Vagina (tissue), 2 donors: ENCODE measurements around the gene RPAP3. TPM values are rescaled to one million over a fixed set of nuclear protein-coding genes. Genes with fewer than 3 reads are reported as not detected.

Experiments
- DNase-seq, 2 donors: peaks; one replicate each; pipeline ENCODE4 v3.0.0-alpha.2; 2017; ENCODE audit errors: extremely low spot score in 2 of 2
- H3K27ac ChIP-seq: fragments of 200-600 bp; sonication (generic); one replicate; pipeline ENCODE4 v1.5.1; 2019
- H3K27me3 ChIP-seq: fragments of 200-600 bp; sonication (generic); one replicate; pipeline ENCODE4 v1.5.1; 2019
- H3K36me3 ChIP-seq, 2 donors: fragments of 200-600 bp; sonication (generic); one replicate each; pipeline ENCODE4 v1.5.1; 2017 to 2019
- H3K4me1 ChIP-seq: fragments of 200-600 bp; sonication (generic); one replicate; pipeline ENCODE4 v1.5.1; 2019
- H3K4me3 ChIP-seq, 2 donors: fragments of 200-600 bp; sonication (generic); 1 replicate in 1 of 2; 2 replicates in 1 of 2; pipeline ENCODE4 v1.5.1; 2016 to 2019
- H3K9me3 ChIP-seq: fragments of 200-600 bp; sonication (generic); one replicate; pipeline ENCODE4 v1.5.1; 2019
- POLR2A ChIP-seq, 2 donors: fragments of 450-650 bp; IDR thresholded peaks; one replicate each; pipeline ENCODE4 v1.6.1; 2017; ENCODE audit warnings: antibody characterized with exemption in 2 of 2, mild to moderate bottlenecking in 2 of 2, moderate library complexity in 2 of 2
- POLR2AphosphoS5 ChIP-seq, 2 donors: sonication (generic); formaldehyde crosslinking; IDR thresholded peaks; one replicate each; pipeline ENCODE4 v1.9.0; 2017; ENCODE audit warnings: antibody characterized with exemption in 2 of 2, mild to moderate bottlenecking in 2 of 2, low read depth in 1 of 2; ENCODE audit not compliant: insufficient read depth in 1 of 2
- intact Hi-C: fragments of 100-400 bp; cut with DNase I; formaldehyde crosslinking; loops from one replicate; pipeline ENCODE4 v1.15.1; 2023
- total RNA-seq: library from RNA; depleted of rRNA; stranded (reverse); fragments of >200 nt; gene quantifications from one replicate; pipeline ENCODE4 v1.2.3, GENCODE V29; 2016
- TF ChIP-seq, protein P1 (sequence below), 3 experiments: fragments of 450-650 bp in 2 of 3; fragments of 200-600 bp in 1 of 3; sonication (generic) in 1 of 3; IDR thresholded peaks; one replicate each; pipeline ENCODE4 v1.5.1; 2017 to 2019; ENCODE audit warnings: antibody characterized with exemption in 3 of 3, mild to moderate bottlenecking in 2 of 3, moderate library complexity in 2 of 3

The RPAP3 gene
- total RNA-seq, 1 donor from 2014 or later, result 19.2 TPM

DNA sequence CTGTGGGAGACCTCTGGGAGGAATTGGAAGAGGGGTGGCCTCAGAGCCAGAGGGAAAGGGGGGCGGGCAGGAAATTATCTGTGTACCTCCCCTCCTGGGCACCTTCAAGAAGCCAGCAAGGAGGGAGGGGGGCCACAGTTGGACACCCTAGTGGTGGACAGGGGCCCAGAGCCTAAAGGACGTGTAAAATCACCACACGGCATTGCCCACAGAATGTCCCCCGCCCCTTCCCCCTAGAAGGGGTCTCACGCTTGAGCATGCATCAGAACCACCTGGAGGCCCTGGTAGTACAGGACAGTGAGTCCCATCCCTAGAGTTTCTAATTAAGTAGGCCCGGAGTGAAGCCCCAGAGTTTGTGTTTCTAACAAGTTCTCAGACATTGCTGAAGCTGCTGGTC is 11.2 kb upstream of the RPAP3 start:
- peaks cover 44% of the 10 kb centered on the region for H3K4me1 ChIP-seq
- TF ChIP-seq, protein P1, sequence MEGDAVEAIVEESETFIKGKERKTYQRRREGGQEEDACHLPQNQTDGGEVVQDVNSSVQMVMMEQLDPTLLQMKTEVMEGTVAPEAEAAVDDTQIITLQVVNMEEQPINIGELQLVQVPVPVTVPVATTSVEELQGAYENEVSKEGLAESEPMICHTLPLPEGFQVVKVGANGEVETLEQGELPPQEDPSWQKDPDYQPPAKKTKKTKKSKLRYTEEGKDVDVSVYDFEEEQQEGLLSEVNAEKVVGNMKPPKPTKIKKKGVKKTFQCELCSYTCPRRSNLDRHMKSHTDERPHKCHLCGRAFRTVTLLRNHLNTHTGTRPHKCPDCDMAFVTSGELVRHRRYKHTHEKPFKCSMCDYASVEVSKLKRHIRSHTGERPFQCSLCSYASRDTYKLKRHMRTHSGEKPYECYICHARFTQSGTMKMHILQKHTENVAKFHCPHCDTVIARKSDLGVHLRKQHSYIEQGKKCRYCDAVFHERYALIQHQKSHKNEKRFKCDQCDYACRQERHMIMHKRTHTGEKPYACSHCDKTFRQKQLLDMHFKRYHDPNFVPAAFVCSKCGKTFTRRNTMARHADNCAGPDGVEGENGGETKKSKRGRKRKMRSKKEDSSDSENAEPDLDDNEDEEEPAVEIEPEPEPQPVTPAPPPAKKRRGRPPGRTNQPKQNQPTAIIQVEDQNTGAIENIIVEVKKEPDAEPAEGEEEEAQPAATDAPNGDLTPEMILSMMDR (IDR thresholded peaks at IDR 0.05), result no peak
- TF ChIP-seq POLR2A (IDR thresholded peaks at IDR 0.05), result no peak
- no peak for TF ChIP-seq POLR2AphosphoS5 (IDR thresholded peaks at IDR 0.05; ENCODE audit: insufficient read depth in 1 of 2, low read depth in 1 of 2)
- H3K9me3 ChIP-seq, result no peaks in the 10 kb centered on the region
- intact Hi-C loops, result loop anchor here (5.0 to 10.0 kb wide), 2 partner anchors 60 to 118 kb away; no protein-coding TSS in a partner anchor
- DNase-seq, result no peak
- H3K36me3 ChIP-seq, result no peaks in the 10 kb centered on the region
- H3K27ac ChIP-seq, result peak overlapping the region; percentile 86
- H3K27me3 ChIP-seq, result no peaks in the 10 kb centered on the region
- H3K4me3 ChIP-seq, result no peak overlapping the region

DNA sequence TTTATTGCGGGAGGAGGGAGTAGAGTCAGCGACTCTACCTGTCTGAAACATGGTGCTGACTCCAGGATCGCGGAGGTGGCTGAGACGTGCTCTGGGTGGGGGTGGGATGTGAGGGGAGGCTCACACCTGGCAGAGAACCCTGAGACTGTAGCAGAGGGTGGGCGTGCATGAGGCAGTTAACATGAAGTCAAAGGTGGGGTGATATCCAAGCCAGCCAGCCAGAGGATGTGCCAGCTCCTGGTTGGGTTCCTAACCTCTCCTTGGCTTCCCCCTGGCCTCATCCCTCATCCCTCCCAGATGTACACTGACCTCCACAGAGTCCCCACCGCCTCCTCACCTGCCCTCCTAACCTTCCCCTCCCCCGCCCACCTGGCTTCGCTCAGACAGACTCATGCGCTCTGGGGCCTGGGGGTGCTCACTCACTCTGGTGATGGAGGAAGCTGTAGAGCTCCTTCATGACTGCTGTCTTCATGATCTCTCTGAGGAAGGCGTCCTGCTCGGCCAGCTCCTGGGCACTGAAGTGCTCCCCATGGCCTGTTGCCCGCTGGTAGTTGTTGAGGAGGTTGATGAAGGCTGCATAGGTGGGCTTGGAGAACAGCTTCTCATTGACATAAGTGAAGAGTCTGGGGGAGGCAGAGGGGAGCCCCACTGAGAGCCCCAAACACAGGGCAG is 10.2 kb upstream of the RPAP3 start:
- Histone ChIP-seq H3K27me3 (no peaks in the 10 kb centered on the region), H3K4me3 (peak overlapping the region in 1 of 2 donors; percentile 17), H3K4me1 (peaks cover 44% of the 10 kb centered on the region), H3K27ac (peak overlapping the region; percentile 86), H3K9me3 (no peaks in the 10 kb centered on the region), H3K36me3 (no peaks in the 10 kb centered on the region)
- intact Hi-C loops, result loop anchor here (5.0 to 10.0 kb wide), 2 partner anchors 61 to 119 kb away; no protein-coding TSS in a partner anchor
- no peak for TF ChIP-seq POLR2A (IDR thresholded peaks at IDR 0.05)
- peak in 1 of 2 donors; percentile 19 for TF ChIP-seq POLR2AphosphoS5 (IDR thresholded peaks at IDR 0.05; ENCODE audit: insufficient read depth in 1 of 2, low read depth in 1 of 2)
- peak in 1 of 2 donors; percentile 95 for DNase-seq

DNA sequence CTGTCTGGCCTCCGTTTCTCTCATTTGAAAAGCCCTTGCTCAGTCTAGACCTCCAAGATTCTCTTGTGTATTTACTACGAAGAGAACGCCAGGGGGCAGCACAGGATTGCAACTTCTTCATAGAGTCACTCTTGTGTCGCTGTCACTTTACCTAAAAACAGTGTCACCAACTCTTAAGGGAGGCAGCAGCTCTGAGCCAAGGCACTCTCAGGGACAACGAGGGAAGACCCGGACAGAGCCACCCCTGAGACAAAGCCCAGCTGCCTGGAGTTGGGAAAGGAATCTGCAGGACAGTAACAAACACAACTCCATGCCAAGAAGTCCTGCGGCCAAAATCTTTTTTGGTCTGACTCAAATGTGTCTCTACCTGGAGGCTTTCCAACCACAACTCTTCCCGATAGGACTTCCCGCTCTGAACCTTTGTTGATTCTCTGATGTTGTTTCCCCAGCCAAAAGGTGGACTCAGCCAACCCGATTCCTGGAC is 9.6 kb upstream of the RPAP3 start:
- Histone ChIP-seq H3K27ac (peak overlapping the region; percentile 86), H3K9me3 (no peaks in the 10 kb centered on the region), H3K27me3 (no peaks in the 10 kb centered on the region), H3K36me3 (no peaks in the 10 kb centered on the region), H3K4me1 (peaks cover 44% of the 10 kb centered on the region), H3K4me3 (peak overlapping the region in 1 of 2 donors; percentile 17)
- intact Hi-C loops, result loop anchor here (5.0 to 10.0 kb wide), 2 partner anchors 62 to 119 kb away; no protein-coding TSS in a partner anchor
- TF ChIP-seq, protein P1 (IDR thresholded peaks at IDR 0.05), result peak; percentile 75 to 89 (median 76)
- TF ChIP-seq POLR2A (IDR thresholded peaks at IDR 0.05) (no peak), POLR2AphosphoS5 (IDR thresholded peaks at IDR 0.05; ENCODE audit: insufficient read depth in 1 of 2, low read depth in 1 of 2) (peak in 1 of 2 donors; percentile 51)
- DNase-seq, result peak in 1 of 2 donors; percentile 77

DNA sequence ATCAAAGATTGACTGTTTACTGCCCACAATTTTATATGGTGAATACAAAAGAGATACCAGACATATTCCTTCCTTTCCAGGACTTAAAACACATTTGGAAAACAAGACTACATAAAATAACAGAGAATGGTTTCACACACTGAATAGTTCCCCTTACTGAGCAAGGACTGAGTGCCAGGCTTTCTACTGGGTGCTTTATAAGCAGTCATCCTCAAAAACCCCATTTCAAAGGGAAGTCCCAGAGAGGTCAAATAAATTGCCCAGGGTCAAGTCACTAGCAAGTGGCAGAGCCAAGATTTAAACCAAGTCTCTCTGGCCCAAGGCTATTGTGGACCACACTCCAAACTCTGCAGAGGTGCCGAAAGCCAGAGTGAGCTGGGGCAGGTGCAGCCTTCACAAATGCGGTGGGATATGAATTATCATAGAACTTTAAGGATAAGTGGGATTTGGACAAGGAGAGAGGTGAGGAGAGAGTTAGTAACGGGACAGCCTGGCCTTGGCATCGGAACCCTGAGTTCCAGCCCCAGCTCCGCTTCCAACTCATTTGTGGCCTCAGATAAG is 9.1 kb upstream of the RPAP3 start:
- H3K4me1 ChIP-seq, result peaks cover 44% of the 10 kb centered on the region
- H3K27me3 ChIP-seq, result no peaks in the 10 kb centered on the region
- peak overlapping the region; percentile 86 for H3K27ac ChIP-seq
- no peaks in the 10 kb centered on the region for H3K9me3 ChIP-seq
- TF ChIP-seq, protein P1 (IDR thresholded peaks at IDR 0.05), result no peak
- TF ChIP-seq POLR2A (IDR thresholded peaks at IDR 0.05) (no peak), POLR2AphosphoS5 (IDR thresholded peaks at IDR 0.05; ENCODE audit: insufficient read depth in 1 of 2, low read depth in 1 of 2) (no peak)
- intact Hi-C loops, result loop anchor here (5.0 to 10.0 kb wide), 2 partner anchors 62 to 120 kb away; no protein-coding TSS in a partner anchor
- no peak overlapping the region for H3K4me3 ChIP-seq
- H3K36me3 ChIP-seq, result no peaks in the 10 kb centered on the region
- DNase-seq, result peak in 1 of 2 donors; percentile 19

DNA sequence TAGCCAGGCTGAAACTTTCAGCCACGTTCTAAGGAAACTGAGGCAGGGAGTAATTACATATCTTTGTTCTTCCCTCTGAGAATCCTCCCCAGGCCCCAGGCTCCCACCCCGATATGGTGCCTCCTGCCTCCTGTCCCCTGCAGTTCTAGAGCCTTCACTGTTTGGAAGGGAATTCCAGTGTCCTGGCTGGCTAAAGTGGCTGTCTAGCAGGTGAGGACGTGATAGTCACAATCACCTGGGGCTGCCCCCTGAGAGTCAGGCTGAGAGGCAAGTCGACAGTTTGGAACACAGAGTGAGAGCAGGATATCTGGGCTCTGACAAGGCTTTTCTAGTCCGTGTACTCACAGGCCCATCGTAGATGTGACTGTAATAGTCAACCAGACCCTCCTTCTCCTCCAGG is 6.3 kb upstream of the RPAP3 start:
- TF ChIP-seq POLR2A (IDR thresholded peaks at IDR 0.05), result no peak
- TF ChIP-seq POLR2AphosphoS5 (IDR thresholded peaks at IDR 0.05; ENCODE audit: insufficient read depth in 1 of 2, low read depth in 1 of 2), result no peak
- TF ChIP-seq, protein P1 (IDR thresholded peaks at IDR 0.05), result no peak
- Histone ChIP-seq H3K27ac (no peak overlapping the region), H3K4me3 (no peak overlapping the region), H3K27me3 (no peaks in the 10 kb centered on the region), H3K4me1 (peaks cover 38% of the 10 kb centered on the region), H3K36me3 (no peaks in the 10 kb centered on the region), H3K9me3 (no peaks in the 10 kb centered on the region)
- DNase-seq, result peak in 1 of 2 donors; percentile 79
- intact Hi-C loops, result loop anchor here (10.0 kb wide), 1 partner anchor 123 kb away; no protein-coding TSS in a partner anchor
